Ovary (tissue), 9 donors: ENCODE data around the gene TRRAP. TPM values are rescaled to one million over a fixed set of nuclear protein-coding genes. Genes with fewer than 3 reads are reported as not detected.

Experiments used
- DNase-seq, 5 donors: peaks; one replicate each; pipeline ENCODE4 v3.0.0-alpha.2; 2019 to 2020
- H3K27ac ChIP-seq, 2 donors: fragments of 200-600 bp; one replicate each; pipeline versions ENCODE4 v1.5.1 to v1.8.0; 2019 to 2022
- H3K27me3 ChIP-seq: fragments of 200-600 bp; one replicate; pipeline ENCODE4 v1.8.0; 2022
- H3K36me3 ChIP-seq: fragments of 200-600 bp; sonication (generic); one replicate; pipeline ENCODE4 v1.5.1; 2019
- H3K4me1 ChIP-seq: one replicate; pipeline ENCODE4 v1.8.1; 2013; ENCODE audit warnings: mild to moderate bottlenecking, moderate library complexity; ENCODE audit not compliant: insufficient read depth
- H3K4me3 ChIP-seq: fragments of 200-600 bp; sonication (generic); one replicate; pipeline ENCODE4 v1.5.1; 2017
- H3K9me3 ChIP-seq, 2 donors: fragments of 200-600 bp in 1 of 2; sonication (generic) in 1 of 2; one replicate each; pipeline versions ENCODE4 v1.5.1 to v1.8.1; 2013 to 2019; ENCODE audit warnings: mild to moderate bottlenecking in 1 of 2, moderate library complexity in 1 of 2
- CTCF ChIP-seq, 3 donors: fragments of 450-650 bp in 2 of 3; fragments of 200-600 bp in 1 of 3; IDR thresholded peaks; one replicate each; pipeline versions ENCODE4 v1.5.1 to v1.8.0; 2016 to 2022; ENCODE audit warnings: antibody characterized with exemption in 3 of 3, mild to moderate bottlenecking in 1 of 3
- EP300 ChIP-seq: sonication (generic); formaldehyde crosslinking; IDR thresholded peaks from one replicate; pipeline ENCODE4 v1.6.1; 2017; ENCODE audit warnings: antibody characterized with exemption
- POLR2A ChIP-seq: fragments of 450-650 bp; IDR thresholded peaks from one replicate; pipeline ENCODE4 v1.6.1; 2017; ENCODE audit warnings: antibody characterized with exemption, mild to moderate bottlenecking, moderate library complexity
- WGBS, 3 donors: extraction: QIAGEN DNeasy Blood & Tissue Kit in 1 of 3; methylation state at CpG; one replicate each; pipeline versions ENCODE4 v1.1.5 to v1.1.7; 2013 to 2017; 5-methylcytosine and 5-hydroxymethylcytosine counted together
- intact Hi-C, 4 donors: fragments of 100-400 bp; cut with DNase I; formaldehyde crosslinking; loops; one replicate each; pipeline versions ENCODE4 v1.11.0 to v1.15.1; 2022 to 2023
- polyA plus RNA-seq, 2 donors: library from polyadenylated mRNA; stranded (reverse); fragments of 200-250 nt in 1 of 2; fragments of 350-450 nt in 1 of 2; fragmentation: Illumina TruSeq in 1 of 2; extraction: RNeasy Lipid Tissue Mini Kit (QIAGEN cat#74804) in 1 of 2; gene quantifications; one replicate each; pipeline ENCODE4 v1.2.3, GENCODE V29; 2013 to 2014
- total RNA-seq, 7 donors: library from RNA; depleted of rRNA in 2 of 7; stranded (reverse); fragments of >200 nt in 2 of 7; fragmentation: NEBNext Ultra II Directional in 3 of 7; extraction: Animal tissue kit (Norgen Biotek cat#: 25700) in 3 of 7; gene quantifications; one replicate each; pipeline versions ENCODE4 v1.1.0 to v1.2.4, GENCODE V29; 2016 to 2023
- donor health status: DM: no; HTN: no; CAD: no; lungs with moderate emphysema.
- donor health status: DM: no; HTN: no; CAD: no.
- donor health status: Bipolar disorder and iron deficiency.
- donor health status: DM: yes; HTN: yes; CAD: no.
- donor health status: DM: no; HTN: no; CAD: no.
- donor health status: DM: yes; HTN: yes; CAD: no.

TRRAP gene
- total and polyA plus RNA-seq, 9 donors = 15.9 to 47.9 (median 36.6) TPM

- H3K4me3 ChIP-seq = no peak overlapping the region
- WGBS, 3 donors = 93 to 95% (median 93%) methylated on average over 16 of the region's 16 CpGs
- DNase-seq = no peak
- H3K27ac ChIP-seq = no peak overlapping the region
- intact Hi-C loops = loop anchor here in 1 of 4 donors (5.0 kb wide), 1 partner anchor 105 kb away; the partner anchor contains the start of gene SMURF1
- no peaks in the 10 kb centered on the region for H3K4me1 ChIP-seq
- TF ChIP-seq CTCF (IDR thresholded peaks at IDR 0.05) (no peak), EP300 (no peak), POLR2A (no peak)
- H3K9me3 ChIP-seq = no peaks in the 10 kb centered on the region
- no peaks in the 10 kb centered on the region for H3K27me3 ChIP-seq
- H3K36me3 ChIP-seq = no peaks in the 10 kb centered on the region
Observed at GRCh38 chr7:99037327-99037940, 159.1 kb downstream of the TRRAP start.

GRCh38 chr7:99038086-99038855, 159.9 kb downstream of the TRRAP start:
- Histone ChIP-seq H3K4me1 (no peaks in the 10 kb centered on the region), H3K36me3 (no peaks in the 10 kb centered on the region), H3K27ac (no peak overlapping the region), H3K9me3 (no peaks in the 10 kb centered on the region), H3K27me3 (no peaks in the 10 kb centered on the region), H3K4me3 (no peak overlapping the region)
- TF ChIP-seq POLR2A = no peak
- no peak for TF ChIP-seq CTCF (IDR thresholded peaks at IDR 0.05)
- TF ChIP-seq EP300 = no peak
- DNase-seq = no peak
- intact Hi-C loops = loop anchor here in 2 of 4 donors (1.0 to 5.0 kb wide), 2 partner anchors 104 to 273 kb away; partner anchors contain the start of gene SMURF1 (in 1 of the 2)
- 87 to 92% (median 87%) methylated on average over 25 of the region's 25 CpGs for WGBS, 3 donors

GRCh38 chr7:99039384-99039891, 161.1 kb downstream of the TRRAP start:
- 81 to 92% (median 82%) methylated on average over 8 of the region's 8 CpGs for WGBS, 3 donors
- TF ChIP-seq POLR2A = no peak
- no peak for TF ChIP-seq EP300
- no peak for TF ChIP-seq CTCF (IDR thresholded peaks at IDR 0.05)
- no peaks in the 10 kb centered on the region for H3K36me3 ChIP-seq
- H3K27me3 ChIP-seq = no peaks in the 10 kb centered on the region
- H3K4me3 ChIP-seq = no peak overlapping the region
- no peak for DNase-seq
- no peaks in the 10 kb centered on the region for H3K9me3 ChIP-seq
- no peak overlapping the region for H3K27ac ChIP-seq
- no peaks in the 10 kb centered on the region for H3K4me1 ChIP-seq
- intact Hi-C loops = loop anchor here in 1 of 4 donors (5.0 kb wide), 1 partner anchor 103 kb away; the partner anchor contains the start of gene SMURF1

GRCh38 chr7:99040104-99040958, 162.0 kb downstream of the TRRAP start:
- TF ChIP-seq EP300 = no peak
- peak; percentile 54 to 83 (median 82) for TF ChIP-seq CTCF (IDR thresholded peaks at IDR 0.05)
- no peak for TF ChIP-seq POLR2A
- H3K27ac ChIP-seq = peak overlapping the region in 1 of 2 donors; percentile 20
- H3K4me1 ChIP-seq = no peaks in the 10 kb centered on the region
- WGBS, 3 donors = 58 to 69% (median 64%) methylated on average over 31 of the region's 31 CpGs
- intact Hi-C loops = loop anchor here in 3 of 4 donors (5.0 to 10.0 kb wide), 3 partner anchors 102 to 274 kb away; partner anchors contain the start of gene SMURF1 (in 2 of the 3)
- H3K9me3 ChIP-seq = no peaks in the 10 kb centered on the region
- peak; percentile 80 to 89 (median 85) for DNase-seq
- H3K36me3 ChIP-seq = no peaks in the 10 kb centered on the region
- H3K27me3 ChIP-seq = no peaks in the 10 kb centered on the region
- H3K4me3 ChIP-seq = no peak overlapping the region
